Fibroblast of skin of left biceps (primary cell): ENCODE data around the gene CEP112.
"Not testable (repeated sequence)": the region's sequence is repeated elsewhere in the genome, so short reads cannot be mapped to it uniquely, and the experiment has no call there.

Experiments used
- DNase-seq, 2 experiments: peaks; one replicate each; pipeline ENCODE4 v3.0.0-alpha.2; 2013; ENCODE audit warnings: low read depth in 2 of 2

The CEP112 gene

DNA sequence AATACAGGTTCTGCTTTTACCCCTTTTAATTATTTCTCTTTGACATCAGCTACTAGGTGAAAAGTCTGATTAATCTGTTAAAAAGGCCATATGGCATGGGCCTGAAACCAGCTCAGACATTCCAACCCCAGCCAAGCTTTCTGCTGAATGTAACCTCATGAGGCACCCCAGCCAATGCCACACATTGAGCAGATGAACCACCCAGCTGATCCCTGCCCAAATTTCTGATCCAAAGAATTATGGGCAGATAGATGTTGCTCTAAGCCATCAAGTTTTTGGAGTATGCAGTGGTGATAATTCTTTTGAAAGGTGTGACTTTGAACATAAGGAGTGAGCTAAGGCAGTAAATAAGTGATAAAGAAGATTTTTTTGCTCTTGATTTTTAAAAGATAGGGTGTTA, 452.9 kb downstream of the CEP112 start:
- no peak for DNase-seq

DNA sequence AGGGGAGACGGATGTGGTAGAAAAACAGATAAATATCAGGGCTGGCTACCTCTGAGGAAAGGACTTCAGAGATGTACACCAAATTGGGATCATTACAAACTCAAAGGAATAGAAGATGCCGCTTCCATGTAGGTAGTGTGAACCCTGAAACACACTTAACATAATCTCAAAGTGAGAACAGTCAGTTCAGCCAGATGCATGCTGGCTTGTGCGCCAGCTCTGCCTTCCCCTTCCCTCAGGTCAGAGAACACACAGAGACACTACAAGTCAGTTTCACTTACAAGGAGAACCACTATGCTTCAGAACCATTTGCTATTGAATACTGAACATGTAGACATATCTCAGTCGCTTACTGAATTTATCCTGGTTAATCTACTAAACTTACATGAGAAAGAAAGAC, 454.5 kb downstream of the CEP112 start:
- DNase-seq = no peak

DNA sequence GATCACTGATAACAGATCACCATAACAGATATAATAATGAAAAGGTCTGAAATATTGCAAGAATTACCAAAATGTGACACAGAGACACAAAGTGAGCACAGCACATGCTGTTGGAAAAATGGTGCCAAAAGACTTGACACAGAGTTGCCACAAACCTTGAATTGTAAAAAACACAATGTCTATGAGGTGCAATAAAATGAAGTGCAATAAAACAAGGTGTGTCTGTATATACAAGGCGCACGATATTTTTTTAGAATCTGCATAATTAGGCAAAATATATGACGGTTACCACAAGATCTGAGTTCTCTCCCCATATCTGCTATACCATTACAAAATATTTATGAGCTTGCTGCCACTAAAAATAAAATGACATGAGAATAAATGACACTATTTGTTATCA, 458.6 kb downstream of the CEP112 start:
- no peak for DNase-seq

DNA sequence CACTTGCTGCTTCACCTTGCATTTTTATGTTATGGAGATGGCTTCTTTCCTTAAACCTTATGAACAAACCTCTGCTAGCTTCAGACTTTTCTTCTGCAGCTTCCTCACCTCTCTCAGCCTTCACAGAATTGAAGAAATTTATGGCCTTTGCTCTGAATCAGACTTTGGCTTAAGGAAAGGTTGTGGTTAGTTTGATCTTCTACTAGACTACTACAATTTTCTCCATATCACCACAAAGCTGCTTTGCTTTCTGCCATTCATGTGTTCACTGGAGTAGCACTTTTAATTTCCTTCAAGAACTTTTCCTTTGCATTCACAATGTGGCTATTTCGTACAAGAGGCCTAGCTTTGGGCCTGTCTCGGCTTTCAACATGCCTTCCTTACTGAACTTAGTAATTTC, 459.3 kb downstream of the CEP112 start:
- not testable (repeated sequence) for DNase-seq

DNA sequence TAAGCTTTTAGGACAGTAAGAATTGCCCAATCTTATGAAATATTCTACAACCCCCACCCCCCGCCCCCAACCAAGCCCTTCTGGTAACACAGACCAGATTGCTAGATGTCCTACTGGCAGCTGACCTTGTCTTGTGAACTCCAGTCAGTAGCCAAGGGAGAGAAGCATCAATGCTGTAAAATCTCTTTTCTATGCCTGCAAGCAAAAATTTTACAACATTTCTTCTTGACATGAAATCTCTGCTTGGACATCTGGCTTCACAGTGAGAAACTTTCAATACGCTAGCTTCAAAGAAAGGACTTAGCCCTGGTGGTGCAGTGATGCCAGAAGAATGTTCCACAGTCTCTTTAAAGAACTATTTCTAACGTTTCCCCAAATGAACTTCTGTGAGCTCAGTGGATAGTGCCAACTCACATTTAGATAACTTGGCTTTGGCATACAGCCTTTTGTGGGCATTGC, 461.2 kb downstream of the CEP112 start:
- peak in 1 of 2 experiments; percentile 4 for DNase-seq

DNA sequence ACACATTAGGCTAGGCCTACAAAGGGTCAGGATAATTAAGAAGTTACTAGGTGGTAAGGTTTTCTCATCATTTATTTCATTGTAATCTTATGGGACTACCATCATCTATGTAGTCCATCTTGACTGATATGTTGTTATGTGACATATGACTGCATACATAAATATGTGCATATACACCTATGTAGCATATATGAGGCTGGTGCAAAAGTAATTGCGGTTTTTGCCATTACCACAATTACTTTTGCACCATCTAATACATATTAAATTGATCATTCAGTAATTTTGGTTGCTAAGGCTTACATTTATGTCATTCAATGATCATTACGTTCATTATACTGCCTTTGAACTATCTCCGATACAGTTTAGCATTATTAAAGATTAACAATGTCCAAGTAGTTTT, 462.7 kb downstream of the CEP112 start:
- DNase-seq = no peak

DNA sequence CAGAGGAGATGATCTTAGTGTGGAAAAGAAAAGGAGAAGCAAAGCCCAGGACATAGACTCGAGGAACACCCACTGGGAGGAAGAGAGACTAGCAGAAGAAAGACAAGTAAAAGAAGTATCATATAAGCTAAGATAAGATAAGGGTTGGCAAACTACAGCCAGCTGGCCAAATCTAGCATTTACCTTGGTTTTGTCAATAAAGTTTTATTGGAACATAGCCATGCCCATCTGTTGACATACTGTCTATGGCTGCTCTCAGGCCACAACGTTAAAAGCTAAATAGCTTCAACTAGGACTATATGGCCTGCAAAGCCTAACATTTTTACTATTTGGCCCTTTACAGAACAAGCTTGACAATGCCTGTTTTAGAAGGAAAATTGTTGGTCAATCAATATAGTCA, 464.1 kb downstream of the CEP112 start:
- no peak for DNase-seq

DNA sequence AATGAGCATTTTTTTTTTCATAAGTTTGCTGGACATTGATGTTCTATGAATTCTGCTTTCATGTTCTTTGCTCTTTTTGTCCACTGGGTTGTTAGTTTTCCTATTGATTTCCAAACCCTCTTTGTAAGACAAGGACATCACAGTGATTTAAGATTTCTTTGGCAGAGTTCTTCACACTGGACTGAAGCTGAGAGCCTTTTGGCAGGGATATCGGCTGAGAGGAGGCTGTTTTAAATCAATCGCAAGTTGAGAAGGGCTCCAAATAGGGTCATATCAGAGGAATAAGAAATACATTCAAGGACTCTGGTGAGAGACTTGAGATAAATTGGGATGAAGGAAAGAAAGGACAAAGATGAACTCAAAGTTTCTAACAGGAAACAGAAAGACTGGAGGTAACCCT, 464.7 kb downstream of the CEP112 start:
- no peak for DNase-seq

DNA sequence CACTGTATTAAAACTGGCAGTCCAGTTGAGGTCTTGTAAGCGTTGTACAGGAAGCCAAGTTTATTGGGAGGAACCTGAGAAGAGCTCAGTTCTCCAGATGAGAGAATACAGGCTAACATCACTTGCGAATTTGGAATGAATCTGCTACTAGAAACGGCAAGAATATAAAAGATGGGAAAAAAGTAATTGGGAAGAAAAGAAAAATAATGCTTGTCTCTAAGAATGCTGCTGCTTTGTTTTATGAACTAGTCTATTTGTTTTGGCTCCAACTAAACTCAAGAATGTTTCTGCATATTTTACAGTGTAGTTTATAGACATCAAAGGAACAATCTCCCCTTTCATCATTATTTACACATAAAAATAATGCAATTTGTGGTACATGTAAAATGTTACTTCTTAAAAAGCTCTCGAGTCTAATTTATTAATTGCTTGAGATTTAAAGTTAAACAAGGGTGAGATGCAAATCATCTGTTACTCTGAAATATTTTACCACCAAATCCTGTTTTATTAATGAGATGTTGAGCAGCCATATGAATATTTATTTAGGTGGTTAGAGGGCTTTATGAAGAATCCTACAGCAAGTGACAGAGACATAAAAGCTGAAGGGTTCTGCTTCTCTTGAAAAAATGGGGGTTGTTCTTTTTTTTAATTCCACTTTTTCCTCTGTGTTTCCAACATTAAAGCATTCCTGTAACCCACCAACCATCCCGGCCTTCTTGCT, 468.3 kb downstream of the CEP112 start:
- DNase-seq = no peak

DNA sequence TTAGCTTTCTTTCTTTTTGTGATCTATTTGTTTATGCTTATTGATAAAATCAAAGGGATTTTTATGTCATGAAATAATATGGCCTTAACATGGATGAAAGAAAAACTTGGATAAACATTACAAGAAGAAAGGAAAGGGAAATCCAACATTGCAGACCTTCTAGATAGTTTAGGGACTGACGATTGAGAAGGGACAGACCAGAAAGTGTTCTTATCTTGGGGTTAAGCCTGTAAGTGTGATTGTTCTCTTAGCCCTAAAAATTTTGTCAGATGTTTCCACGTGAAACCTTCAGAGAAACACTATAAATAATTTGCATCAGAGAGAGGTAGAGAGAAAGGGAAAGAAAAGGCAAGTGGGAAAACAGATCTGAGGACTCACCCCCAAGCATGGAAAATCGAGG, 473.3 kb downstream of the CEP112 start:
- DNase-seq = no peak

DNA sequence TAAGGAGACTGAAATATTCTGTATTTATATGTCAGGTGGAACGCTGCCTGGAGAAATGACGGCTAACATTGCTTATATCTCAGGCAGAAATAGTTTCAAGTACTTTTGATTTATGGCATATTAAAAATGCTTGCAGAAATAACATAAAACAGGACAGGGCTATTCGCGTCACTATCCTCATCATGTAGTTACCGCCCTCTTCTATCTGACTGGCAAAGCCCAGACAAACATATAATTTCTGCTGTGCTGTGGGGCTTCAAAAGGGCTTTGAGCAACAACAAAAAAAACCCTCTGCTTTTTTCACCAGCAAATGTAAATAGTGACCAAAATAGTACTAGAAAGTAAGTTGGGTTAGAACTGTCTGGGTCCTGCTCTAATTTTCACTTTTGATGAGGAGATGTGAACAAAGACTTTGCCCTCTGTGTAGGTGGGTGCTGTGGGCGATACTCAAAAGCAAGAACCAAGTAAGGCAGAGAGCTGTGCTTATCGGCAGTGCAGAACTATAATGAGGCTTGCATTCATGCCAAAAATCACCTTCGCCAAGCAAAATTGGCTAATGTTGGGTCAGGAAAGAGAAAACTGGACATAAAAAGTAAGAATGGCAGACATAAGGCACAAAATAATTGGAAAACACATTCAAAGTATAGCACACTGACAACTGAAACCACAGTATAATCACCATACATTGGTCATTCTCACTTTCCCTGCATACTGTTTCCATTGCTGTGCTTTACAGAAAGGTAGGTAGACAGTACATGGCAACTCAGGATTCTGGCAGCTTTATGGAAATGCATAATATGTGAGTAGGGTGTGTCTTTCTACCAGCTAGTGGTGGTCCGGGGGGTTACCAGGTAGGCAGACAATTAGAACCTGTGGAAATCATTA, 479.3 kb downstream of the CEP112 start:
- DNase-seq = no peak

DNA sequence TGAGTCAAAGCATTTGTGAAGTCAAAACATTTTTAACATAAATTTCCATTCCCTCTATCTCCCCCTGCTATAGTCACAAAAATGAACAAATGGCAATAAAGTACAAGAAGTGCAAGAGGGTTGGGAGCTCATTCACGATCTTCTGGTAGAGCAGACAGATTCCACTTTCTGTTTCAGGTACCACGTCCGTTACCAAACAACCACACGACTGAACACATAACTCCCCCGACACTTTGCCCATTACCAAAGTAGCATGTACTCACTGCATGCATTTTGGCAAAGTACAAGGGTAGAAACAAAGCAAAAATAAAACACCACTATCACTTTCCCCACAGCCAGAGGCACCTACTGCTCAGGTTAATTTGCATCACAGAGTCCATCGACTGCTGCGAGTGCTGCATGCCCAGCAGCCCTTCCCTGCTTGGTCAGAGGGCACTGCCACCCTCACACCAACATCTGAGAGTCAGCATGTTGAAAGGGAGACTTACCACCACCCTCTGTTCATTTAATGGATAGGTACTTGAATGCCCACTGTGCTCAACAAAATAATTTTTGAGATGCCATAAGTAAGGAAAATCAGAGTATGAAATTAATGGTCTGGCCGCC, 480.2 kb downstream of the CEP112 start:
- DNase-seq = no peak

DNA sequence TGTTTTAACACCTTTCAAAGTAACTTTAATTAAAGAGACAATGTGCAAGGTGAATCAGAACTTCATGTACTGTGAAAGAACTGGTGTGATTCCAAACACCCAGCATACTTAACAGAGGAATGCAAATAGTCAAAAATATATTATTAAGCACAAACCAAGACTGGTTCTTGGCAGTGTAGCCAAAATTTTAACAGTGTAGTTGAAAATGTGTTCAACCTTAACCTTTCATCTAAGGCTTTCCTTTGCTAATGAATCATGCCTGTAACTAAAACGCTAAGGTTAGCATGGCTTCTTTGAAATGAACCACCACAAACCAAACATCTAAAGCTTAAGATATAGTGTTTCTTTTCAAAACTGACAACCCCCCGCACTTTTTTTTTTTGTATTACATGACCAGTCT, 484.2 kb downstream of the CEP112 start:
- DNase-seq = no peak

DNA sequence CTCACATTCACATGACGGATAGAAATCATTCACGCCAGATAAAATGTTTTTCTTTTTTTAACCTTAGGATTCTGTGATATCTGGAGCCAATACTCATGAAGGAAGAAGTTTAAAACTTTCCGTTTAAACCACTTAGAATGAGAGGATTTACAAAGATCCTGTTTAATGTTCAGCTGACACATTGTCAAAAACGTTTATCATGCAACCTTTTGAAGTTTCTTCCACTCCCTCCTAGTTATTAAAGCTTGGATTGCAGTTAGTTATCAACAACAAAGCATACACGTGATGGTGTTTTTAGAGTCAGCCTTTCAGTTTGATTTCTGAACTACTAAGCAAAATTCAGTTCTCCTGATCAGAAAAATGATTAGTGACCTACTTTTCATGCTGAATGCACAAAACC, 487.2 kb downstream of the CEP112 start:
- DNase-seq = no peak

DNA sequence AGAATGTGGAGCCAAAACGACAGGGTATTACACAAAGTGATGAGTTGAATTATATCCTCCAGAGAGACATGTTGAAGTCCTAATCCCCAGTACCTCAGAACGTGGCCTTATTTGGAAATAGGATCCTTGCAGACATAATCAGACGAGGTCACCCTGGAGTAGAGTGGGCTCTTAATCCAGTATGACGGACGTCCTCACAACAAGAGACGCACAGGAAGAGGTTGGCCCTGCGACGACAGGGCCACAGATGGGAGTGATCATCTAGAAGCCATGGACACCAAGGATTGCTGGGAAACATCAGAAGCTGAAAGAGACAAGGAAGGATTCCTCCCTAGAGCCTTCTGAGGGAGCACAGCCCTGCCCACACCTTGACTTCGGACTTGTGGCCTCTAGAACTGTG, 488.0 kb downstream of the CEP112 start:
- DNase-seq = no peak

DNA sequence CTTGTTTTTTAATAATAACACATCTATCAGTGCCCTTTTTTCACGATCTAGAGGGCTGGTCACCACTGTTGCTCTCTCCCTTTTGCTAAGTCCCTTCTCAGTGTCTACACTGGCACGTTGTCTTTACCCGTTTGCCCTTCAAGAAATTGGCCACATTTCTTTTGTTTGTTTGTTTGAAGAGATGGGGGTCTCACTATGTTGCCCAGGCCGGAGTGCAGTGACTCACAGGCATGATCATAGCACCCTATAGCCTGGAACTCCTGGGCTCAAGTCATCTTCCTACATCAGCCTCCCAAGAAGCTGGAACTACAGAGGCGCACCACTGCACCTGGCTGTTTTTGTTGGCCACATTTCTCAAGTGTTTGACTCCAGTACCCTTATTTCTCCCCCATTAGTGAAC, 492.5 kb downstream of the CEP112 start:
- DNase-seq = no peak

DNA sequence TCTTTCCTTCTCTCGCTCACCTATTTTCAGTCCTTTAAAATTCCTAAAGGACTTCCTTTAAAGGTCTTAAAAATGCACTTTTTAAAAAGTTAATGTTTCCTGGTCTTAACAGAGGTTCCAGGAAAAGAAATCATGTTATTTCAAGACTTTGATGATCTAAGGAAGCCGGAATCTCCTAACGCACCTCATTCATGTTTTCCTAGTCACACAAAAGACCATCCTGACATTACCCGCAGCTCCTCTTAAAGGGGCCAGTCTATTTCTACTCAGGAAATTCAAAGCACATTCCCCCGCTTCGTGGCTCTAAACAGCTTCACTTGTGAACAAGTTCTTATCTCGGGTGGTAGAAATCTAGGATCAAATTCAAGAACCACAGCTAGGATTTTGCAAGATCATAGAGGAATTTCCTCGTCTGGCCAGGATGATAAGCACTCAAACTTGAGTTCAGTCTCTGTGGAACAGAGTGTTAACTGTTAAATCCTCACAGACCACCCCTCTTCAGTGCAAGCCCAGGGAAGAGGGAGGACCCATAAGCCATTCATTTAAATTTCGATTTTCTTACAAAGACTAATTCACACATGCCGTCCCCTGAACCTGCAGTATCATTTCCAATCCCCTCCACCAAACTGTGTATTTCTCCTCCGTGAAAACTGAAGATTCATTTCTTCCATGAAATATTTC, 493.4 kb downstream of the CEP112 start:
- DNase-seq = no peak

DNA sequence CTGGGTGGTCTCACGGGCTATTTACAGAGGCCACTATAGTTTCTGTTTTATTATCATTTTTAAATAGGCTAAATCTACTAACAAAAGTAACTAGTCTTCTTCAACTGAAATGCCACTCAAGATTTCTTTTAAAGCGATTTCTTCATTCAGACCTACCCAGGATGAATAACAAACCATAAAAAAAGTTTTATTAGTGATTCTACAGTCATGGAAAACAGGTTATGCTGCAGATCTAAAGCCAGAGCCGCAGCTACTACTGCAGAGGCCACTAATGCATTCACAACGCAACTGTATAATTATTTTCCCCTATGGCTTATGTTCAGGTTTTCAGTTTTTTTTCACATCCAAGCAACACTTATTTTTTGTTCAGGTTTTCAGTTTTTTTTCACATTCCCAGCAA, 494.3 kb downstream of the CEP112 start:
- no peak for DNase-seq

DNA sequence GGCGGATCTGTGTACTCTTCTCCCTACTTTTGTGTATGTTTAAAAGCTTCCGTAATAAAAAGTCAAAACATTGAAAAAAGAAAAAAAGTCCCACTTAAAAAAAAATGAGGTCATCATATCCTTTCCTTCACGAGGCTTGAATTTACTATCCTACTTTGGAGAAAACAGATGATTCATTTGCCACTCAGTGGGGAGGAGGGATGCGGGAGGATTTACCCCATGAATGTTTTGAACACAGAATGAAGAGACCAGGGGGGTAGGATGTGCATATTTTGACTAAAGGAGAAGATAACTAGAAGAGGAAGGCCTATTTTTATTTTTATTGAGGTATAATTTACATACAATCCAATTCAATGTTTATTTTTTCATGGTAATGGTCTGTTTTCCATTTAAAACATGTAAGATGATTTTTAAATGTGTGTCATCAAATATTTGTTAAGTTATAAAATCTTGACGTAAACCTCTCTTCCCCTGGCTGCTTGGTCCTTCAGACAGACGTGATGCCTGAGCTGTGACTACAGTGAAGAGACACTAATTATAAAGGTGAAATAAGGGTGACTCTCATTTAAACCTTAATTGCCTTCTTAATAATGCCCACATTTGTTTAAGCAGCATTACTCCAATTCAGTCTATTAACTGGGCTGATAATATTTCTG, 495.1 kb downstream of the CEP112 start:
- peak in 1 of 2 experiments; percentile 45 for DNase-seq

DNA sequence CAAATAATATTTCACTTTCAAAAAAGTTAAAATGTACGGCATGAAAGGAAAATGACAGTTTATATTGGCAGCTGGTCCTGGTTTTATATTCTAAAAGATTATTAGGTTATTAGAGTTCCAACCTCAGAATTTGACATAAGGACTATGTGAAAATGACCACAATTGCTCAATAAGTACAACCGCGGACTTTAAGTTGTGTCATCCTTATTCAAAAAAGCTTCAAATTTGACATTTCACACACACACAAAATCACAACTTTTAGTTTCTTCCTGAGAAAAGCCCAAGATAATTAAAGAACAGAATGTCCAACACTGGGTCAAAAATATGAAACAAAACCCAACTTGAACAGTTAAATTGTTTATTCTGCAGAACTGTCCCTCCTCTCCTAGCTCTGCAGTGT, 497.3 kb downstream of the CEP112 start:
- no peak for DNase-seq

DNA sequence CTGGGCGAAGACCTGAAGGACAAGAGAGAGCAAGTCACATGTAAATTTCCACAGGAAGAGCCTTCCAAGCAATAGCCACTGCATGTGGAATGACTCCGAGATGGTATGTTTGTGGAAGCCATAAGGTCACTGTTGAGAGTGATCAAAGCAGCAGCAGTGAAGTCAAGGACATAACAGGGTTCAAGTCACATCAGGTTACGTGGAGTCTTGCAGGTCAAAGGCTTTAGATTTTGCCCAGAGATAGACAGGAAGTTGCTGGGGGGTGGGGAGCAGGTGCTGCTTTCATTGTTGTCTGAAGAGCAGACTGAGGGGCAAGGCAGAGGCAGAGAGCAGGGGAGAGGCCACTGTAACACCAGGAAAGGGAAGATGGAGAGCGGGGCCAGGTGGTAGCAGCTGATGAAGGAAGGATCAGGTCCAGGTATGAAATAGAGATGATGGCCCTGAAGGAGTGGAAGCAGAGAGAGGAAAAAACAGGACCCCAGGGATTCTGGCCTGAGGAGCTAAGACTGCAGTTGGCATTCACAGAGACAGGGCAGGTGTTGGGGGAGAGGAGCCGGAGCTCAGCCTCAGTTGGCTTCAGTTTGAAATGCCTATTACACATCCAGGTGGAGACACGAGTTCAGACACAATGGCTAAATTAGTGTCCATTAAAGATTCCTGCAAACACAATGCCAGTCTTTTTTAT, 501.2 kb downstream of the CEP112 start:
- no peak for DNase-seq
